Stomach (tissue), 19 donors: ENCODE measurements around the gene C11orf21. TPM values are rescaled to one million over a fixed set of nuclear protein-coding genes. Genes with fewer than 3 reads are reported as not detected.
A peak's percentile ranks its signal among the peaks of the same experiment; 100 is the strongest.

Experiments
- DNase-seq, 2 donors: peaks; one replicate each; pipeline versions ENCODE4 v3.0.0 to v3.0.0-alpha.2; 2013 to 2019
- H3K27ac ChIP-seq, 5 donors: fragments of 200-600 bp in 4 of 5; sonication (generic) in 4 of 5; one replicate each; pipeline ENCODE4 v1.5.1; 2013 to 2019; ENCODE audit warnings: mild to moderate bottlenecking in 1 of 5, moderate library complexity in 1 of 5
- H3K27me3 ChIP-seq, 3 donors: fragments of 200-600 bp; sonication (generic); one replicate each; pipeline ENCODE4 v1.5.1; 2017 to 2019; ENCODE audit warnings: mixed run types in 1 of 3
- H3K36me3 ChIP-seq, 4 donors: fragments of 200-600 bp; sonication (generic); 1 replicate in 3 of 4; 2 replicates in 1 of 4; pipeline ENCODE4 v1.5.1; 2016 to 2019
- H3K4me1 ChIP-seq, 4 donors: fragments of 200-600 bp; sonication (generic); one replicate each; pipeline ENCODE4 v1.5.1; 2016 to 2019
- H3K4me3 ChIP-seq, 4 donors: fragments of 200-600 bp; sonication (generic) in 3 of 4; one replicate each; pipeline ENCODE4 v1.5.1; 2016 to 2019; ENCODE audit warnings: mild to moderate bottlenecking in 1 of 4
- H3K9me3 ChIP-seq, 4 donors: fragments of 200-600 bp; sonication (generic); one replicate each; pipeline ENCODE4 v1.5.1; 2016 to 2019
- EP300 ChIP-seq: sonication (generic); formaldehyde crosslinking; IDR thresholded peaks from one replicate; pipeline ENCODE4 v1.6.1; 2017; ENCODE audit warnings: antibody characterized with exemption
- POLR2A ChIP-seq, 4 donors: fragments of 450-650 bp; IDR thresholded peaks; one replicate each; pipeline ENCODE4 v1.6.1; 2016; ENCODE audit warnings: antibody characterized with exemption in 4 of 4, control low read depth in 2 of 4, mild to moderate bottlenecking in 1 of 4, moderate library complexity in 1 of 4
- POLR2AphosphoS5 ChIP-seq, 3 donors: sonication (generic); formaldehyde crosslinking; IDR thresholded peaks; one replicate each; pipeline ENCODE4 v1.6.1; 2016; ENCODE audit warnings: antibody characterized with exemption in 3 of 3
- WGBS, 5 donors: extraction: QIAGEN DNeasy Blood & Tissue Kit in 3 of 5; methylation state at CpG; one replicate each; pipeline versions ENCODE4 v1.1.5 to v1.1.7; 2013 to 2018; 5-methylcytosine and 5-hydroxymethylcytosine counted together
- intact Hi-C: fragments of 100-400 bp; cut with DNase I; formaldehyde crosslinking; loops from one replicate; pipeline ENCODE4 v1.15.1; 2023; ENCODE audit warnings: low total_unique reads
- long read RNA-seq, 10 donors: transcript quantifications; one replicate each; lab custom pipeline, GENCODE V29; 2026
- polyA plus RNA-seq, 3 donors: library from polyadenylated mRNA; stranded (reverse); fragments of 200-250 nt; gene quantifications; one replicate each; pipeline ENCODE4 v1.2.3, GENCODE V29; 2013
- total RNA-seq, 5 donors: library from RNA; depleted of rRNA; stranded (reverse); fragments of >200 nt; gene quantifications; one replicate each; pipeline versions ENCODE4 v1.1.0 to v1.2.3, GENCODE V29; 2014 to 2016
- TF ChIP-seq, protein P1 (sequence below), 7 experiments: fragments of 450-650 bp in 4 of 7; fragments of 200-600 bp in 3 of 7; sonication (generic) in 3 of 7; IDR thresholded peaks; one replicate each; pipeline ENCODE4 v1.5.1; 2016 to 2019; ENCODE audit warnings: antibody characterized with exemption in 7 of 7, control low read depth in 2 of 7, mild to moderate bottlenecking in 1 of 7
- donor health status: healthy with polysubstance abuse.
- donor health status: Bipolar disorder and iron deficiency.
- donor health status: healthy.

The C11orf21 gene
- total RNA-seq = 1 to 10 TPM in 1 of 5 donors, under 1 TPM in 2, not detected in 2; 0.72 to 1.3 (median 0.92) TPM
- 1 to 10 TPM in 1 of 3 donors, under 1 TPM in 2; 0.61 to 1.8 (median 0.63) TPM for polyA plus RNA-seq
- long read RNA-seq, donor 1 = 0 reads
- long read RNA-seq, donor 2 = 0 reads
- long read RNA-seq, donor 3 = 0 reads
- long read RNA-seq, donor 4 = 0 reads
- long read RNA-seq, donor 5 = 0 reads
- long read RNA-seq, donor 6 = 0 reads
- long read RNA-seq, donor 7 = 0 reads
- long read RNA-seq, donor 8 = 0 reads
- long read RNA-seq, donor 9 = 0 reads
- long read RNA-seq, donor 10 = 0 reads

DNA sequence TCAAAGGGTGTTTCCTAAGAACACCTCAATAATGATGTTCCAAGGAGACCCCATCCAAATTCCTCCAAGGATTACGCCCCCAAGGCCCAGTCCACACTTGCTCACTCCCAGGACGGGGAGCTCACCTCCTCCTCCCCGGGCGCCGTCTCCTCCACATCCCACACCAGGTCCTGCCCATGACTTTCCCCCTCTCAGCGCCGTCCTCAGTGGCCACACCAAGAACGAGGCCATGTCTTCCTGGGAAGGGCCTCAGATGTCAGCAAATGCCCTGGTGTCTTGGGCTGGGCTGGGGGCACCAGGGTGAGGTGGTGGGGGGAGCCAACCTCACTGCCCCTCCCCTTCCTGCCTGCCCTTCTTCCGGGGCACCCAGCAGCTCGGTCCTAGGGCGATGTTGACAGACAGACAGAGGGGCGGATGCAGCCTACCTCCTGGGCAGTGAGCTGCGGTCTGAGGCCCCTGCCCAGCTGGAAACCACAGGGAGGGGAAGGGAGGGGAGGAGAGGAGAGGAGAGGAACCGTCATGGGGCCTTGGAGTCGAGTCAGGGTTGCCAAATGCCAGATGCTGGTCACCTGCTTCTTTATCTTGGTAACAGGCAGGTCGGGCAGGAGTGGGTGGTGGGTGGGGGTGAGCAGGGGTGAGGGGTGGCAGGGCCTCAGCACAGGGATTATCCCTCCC is at the start of gene C11orf21, which contains the start of gene TSPAN32:
Gene C11orf21 (minus strand): TSS at position 288 of the 675 bp plus-strand sequence. CDS start 110 bp downstream, at position 178.
Gene TSPAN32 (plus strand): TSS at position 383 of the 675 bp plus-strand sequence. CDS start 137 bp downstream, at position 520.
- Histone ChIP-seq H3K9me3 (no peaks in the 10 kb centered on the region), H3K27me3 (no peaks in the 10 kb centered on the region), H3K36me3 (no peaks in the 10 kb centered on the region), H3K4me3 (peak within 1 kb of the TSS; percentile 24 to 31 (median 28)), H3K27ac (peak within 1 kb of the TSS; percentile 59 to 89 (median 81)), H3K4me1 (peaks cover 47 to 72% (median 52%) of the 10 kb centered on the region in 4 donors)
- WGBS, 5 donors = 28 to 52% (median 44%) methylated on average over 12 to 16 of the region's 16 CpGs
- TF ChIP-seq, protein P1, sequence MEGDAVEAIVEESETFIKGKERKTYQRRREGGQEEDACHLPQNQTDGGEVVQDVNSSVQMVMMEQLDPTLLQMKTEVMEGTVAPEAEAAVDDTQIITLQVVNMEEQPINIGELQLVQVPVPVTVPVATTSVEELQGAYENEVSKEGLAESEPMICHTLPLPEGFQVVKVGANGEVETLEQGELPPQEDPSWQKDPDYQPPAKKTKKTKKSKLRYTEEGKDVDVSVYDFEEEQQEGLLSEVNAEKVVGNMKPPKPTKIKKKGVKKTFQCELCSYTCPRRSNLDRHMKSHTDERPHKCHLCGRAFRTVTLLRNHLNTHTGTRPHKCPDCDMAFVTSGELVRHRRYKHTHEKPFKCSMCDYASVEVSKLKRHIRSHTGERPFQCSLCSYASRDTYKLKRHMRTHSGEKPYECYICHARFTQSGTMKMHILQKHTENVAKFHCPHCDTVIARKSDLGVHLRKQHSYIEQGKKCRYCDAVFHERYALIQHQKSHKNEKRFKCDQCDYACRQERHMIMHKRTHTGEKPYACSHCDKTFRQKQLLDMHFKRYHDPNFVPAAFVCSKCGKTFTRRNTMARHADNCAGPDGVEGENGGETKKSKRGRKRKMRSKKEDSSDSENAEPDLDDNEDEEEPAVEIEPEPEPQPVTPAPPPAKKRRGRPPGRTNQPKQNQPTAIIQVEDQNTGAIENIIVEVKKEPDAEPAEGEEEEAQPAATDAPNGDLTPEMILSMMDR (IDR thresholded peaks at IDR 0.05) = no peak
- peak in 1 of 3 donors; percentile 16 for TF ChIP-seq POLR2AphosphoS5 (IDR thresholded peaks at IDR 0.05)
- intact Hi-C loops = loop anchor here (10.0 kb wide), 1 partner anchor 583 kb away; the partner anchor contains the start of gene CDKN1C
- peak; percentile 69 to 80 for DNase-seq

DNA sequence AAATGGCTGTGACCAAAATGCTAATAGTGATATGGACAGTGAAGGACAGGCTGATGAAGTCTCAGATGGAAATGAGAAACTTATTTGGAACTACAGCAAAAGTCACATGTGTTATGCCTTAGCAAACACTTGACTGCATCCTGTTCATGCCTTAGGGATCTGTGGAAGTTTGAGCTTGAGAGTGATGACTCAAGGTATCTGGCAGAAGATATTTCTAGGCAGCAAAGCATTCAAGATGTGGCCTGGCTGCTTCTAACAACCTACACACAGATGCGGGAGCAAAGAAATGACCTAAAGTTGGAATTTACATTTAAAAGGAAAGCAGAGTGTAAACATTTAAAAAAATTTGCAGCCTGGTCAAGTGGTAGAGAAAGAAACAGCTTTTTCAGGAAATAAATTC is 47.3 kb upstream of the C11orf21 start:
- Histone ChIP-seq H3K9me3 (peaks cover 0 to 15% (median 10%) of the 10 kb centered on the region in 4 donors), H3K36me3 (no peaks in the 10 kb centered on the region), H3K27me3 (no peaks in the 10 kb centered on the region), H3K4me1 (no peaks in the 10 kb centered on the region), H3K4me3 (no peak overlapping the region), H3K27ac (no peak overlapping the region)
- intact Hi-C loops = no loop called here
- DNase-seq = no peak
- TF ChIP-seq, protein P1 (IDR thresholded peaks at IDR 0.05) = no peak
- TF ChIP-seq POLR2A (IDR thresholded peaks at IDR 0.05) (no peak), POLR2AphosphoS5 (IDR thresholded peaks at IDR 0.05) (no peak)
- 92 to 100% (median 96%) methylated on average over 1 of the region's 1 CpG for WGBS, 5 donors

DNA sequence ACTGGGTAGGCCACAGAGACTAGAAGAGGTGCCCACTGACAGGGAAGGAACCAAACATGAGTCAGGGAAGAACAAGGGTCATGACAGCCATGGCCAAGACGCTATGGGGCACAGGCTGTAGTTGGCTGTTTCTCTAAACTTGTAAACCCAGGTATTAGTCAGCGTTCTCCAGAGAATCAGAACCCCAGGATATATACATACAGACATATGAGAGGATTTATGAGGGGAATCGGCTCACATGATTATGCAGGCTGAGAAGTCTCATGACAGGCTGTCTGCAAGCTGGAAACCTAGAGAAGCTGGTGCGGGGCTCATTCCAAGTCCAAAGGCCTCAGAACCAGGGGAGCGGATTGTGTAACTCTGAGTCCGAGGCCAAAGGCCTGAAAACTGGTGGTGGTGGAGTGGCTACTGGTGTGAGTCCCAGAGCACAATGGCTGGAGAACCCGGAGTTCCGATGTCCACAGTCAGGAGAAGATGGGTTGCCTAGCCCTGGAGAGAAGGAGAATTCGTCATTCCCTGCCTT is 45.7 kb upstream of the C11orf21 start:
- Histone ChIP-seq H3K4me1 (no peaks in the 10 kb centered on the region), H3K27me3 (no peaks in the 10 kb centered on the region), H3K9me3 (peaks cover 0 to 15% (median 10%) of the 10 kb centered on the region in 4 donors), H3K36me3 (no peaks in the 10 kb centered on the region), H3K27ac (no peak overlapping the region), H3K4me3 (no peak overlapping the region)
- DNase-seq = no peak
- 75 to 92% (median 80%) methylated on average over 9 of the region's 9 CpGs for WGBS, 5 donors
- TF ChIP-seq POLR2A (IDR thresholded peaks at IDR 0.05) (no peak), POLR2AphosphoS5 (IDR thresholded peaks at IDR 0.05) (no peak), EP300 (no peak)
- TF ChIP-seq, protein P1 (IDR thresholded peaks at IDR 0.05) = no peak
- intact Hi-C loops = no loop called here

DNA sequence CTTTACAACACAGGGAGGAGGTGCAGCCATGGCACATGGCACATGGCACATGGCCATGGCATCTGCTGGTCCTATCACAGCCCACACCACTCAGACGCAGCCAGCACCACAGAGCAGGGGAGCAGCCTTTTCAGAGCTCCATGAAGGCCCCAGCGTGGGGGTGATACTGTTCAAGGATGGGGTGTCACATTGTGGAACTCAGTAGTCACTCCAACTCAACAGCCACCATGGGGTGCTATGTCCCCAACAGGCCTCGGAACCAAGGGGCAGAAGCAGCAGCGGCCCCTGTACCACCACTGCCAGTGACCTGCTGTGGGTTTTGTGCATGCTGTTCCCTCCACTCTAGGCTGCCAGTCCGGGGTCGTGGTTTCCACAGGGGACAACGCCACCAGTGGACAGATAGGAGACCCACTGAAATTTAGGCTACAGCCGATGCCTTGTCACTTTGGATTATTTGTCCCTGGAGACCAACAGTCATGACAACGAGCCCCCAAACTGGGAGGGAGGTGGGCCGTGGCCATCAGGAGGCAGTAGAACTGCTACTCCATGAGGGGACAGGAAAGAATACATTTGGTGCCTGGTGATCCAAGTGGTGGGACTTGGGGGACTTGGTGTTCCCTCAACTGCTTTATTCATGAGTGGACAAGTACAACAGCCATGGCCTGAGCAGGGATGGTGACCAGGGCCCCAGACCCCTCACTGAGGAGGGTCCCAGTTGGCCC is 45.0 kb upstream of the C11orf21 start:
- Histone ChIP-seq H3K36me3 (no peaks in the 10 kb centered on the region), H3K27ac (no peak overlapping the region), H3K4me3 (no peak overlapping the region), H3K9me3 (peaks cover 0 to 15% (median 10%) of the 10 kb centered on the region in 4 donors), H3K27me3 (no peaks in the 10 kb centered on the region), H3K4me1 (no peaks in the 10 kb centered on the region)
- no peak for DNase-seq
- 77 to 89% (median 84%) methylated on average over 6 to 10 of the region's 10 CpGs for WGBS, 5 donors
- intact Hi-C loops = no loop called here
- TF ChIP-seq, protein P1 (IDR thresholded peaks at IDR 0.05) = no peak
- TF ChIP-seq POLR2AphosphoS5 (IDR thresholded peaks at IDR 0.05) (no peak), POLR2A (IDR thresholded peaks at IDR 0.05) (no peak)
